Tibial nerve (tissue), 4 donors: Measurements from ENCODE around the gene CEP128. TPM values are rescaled to one million over a fixed set of nuclear protein-coding genes. Genes with fewer than 3 reads are reported as not detected.

Source experiments
- DNase-seq, 2 donors: peaks; one replicate each; pipeline ENCODE4 v3.0.0-alpha.2; 2019; ENCODE audit warnings: low spot score in 2 of 2
- H3K27ac ChIP-seq, 4 donors: fragments of 200-600 bp; sonication (generic) in 3 of 4; one replicate each; pipeline ENCODE4 v1.5.1; 2017 to 2019; ENCODE audit warnings: mild to moderate bottlenecking in 1 of 4
- H3K27me3 ChIP-seq, 2 donors: fragments of 200-600 bp; sonication (generic) in 1 of 2; one replicate each; pipeline versions ENCODE4 v1.5.1 to v1.6.0; 2017 to 2019
- H3K36me3 ChIP-seq, 3 donors: fragments of 200-600 bp; sonication (generic); one replicate each; pipeline ENCODE4 v1.5.1; 2018 to 2019
- H3K4me1 ChIP-seq, 4 donors: fragments of 200-600 bp; sonication (generic) in 3 of 4; one replicate each; pipeline ENCODE4 v1.5.1; 2017 to 2019
- H3K4me3 ChIP-seq, 4 donors: fragments of 200-600 bp; sonication (generic) in 3 of 4; one replicate each; pipeline ENCODE4 v1.5.1; 2017 to 2019; ENCODE audit warnings: mild to moderate bottlenecking in 1 of 4, moderate library complexity in 1 of 4
- H3K9me3 ChIP-seq, 4 donors: fragments of 200-600 bp; sonication (generic) in 3 of 4; one replicate each; pipeline ENCODE4 v1.5.1; 2017 to 2019
- CTCF ChIP-seq, 5 experiments: fragments of 200-600 bp in 3 of 5; fragments of 450-650 bp in 2 of 5; sonication (generic) in 3 of 5; IDR thresholded peaks; one replicate each; pipeline ENCODE4 v1.5.1; 2016 to 2019; ENCODE audit warnings: antibody characterized with exemption in 5 of 5, mild to moderate bottlenecking in 3 of 5, moderate library complexity in 2 of 5
- EP300 ChIP-seq, 2 donors: sonication (generic); formaldehyde crosslinking; IDR thresholded peaks; one replicate each; pipeline ENCODE4 v1.6.1; 2017; ENCODE audit warnings: antibody characterized with exemption in 2 of 2, mild to moderate bottlenecking in 1 of 2
- POLR2A ChIP-seq, 2 donors: fragments of 450-650 bp; IDR thresholded peaks; one replicate each; pipeline ENCODE4 v1.6.1; 2017; ENCODE audit warnings: antibody characterized with exemption in 2 of 2, mild to moderate bottlenecking in 2 of 2, moderate library complexity in 2 of 2
- WGBS, 2 donors: methylation state at CpG; one replicate each; pipeline ENCODE4 v1.1.5; 2018; 5-methylcytosine and 5-hydroxymethylcytosine counted together
- total RNA-seq, 4 donors: library from RNA; depleted of rRNA; stranded (reverse); fragments of >200 nt; gene quantifications; one replicate each; pipeline ENCODE4 v1.1.0, GENCODE V29; 2016

The CEP128 gene
- total RNA-seq, 4 donors from 2014 or later, result 7.3 to 13.9 (median 12.5) TPM

- Histone ChIP-seq H3K36me3 (no peaks in the 10 kb centered on the region), H3K27ac (no peak overlapping the region), H3K9me3 (peaks cover 0 to 14% (median 0%) of the 10 kb centered on the region in 4 donors), H3K4me1 (no peaks in the 10 kb centered on the region), H3K4me3 (no peak overlapping the region), H3K27me3 (no peaks in the 10 kb centered on the region)
- TF ChIP-seq EP300 (IDR thresholded peaks at IDR 0.05), result no peak
- TF ChIP-seq CTCF (IDR thresholded peaks at IDR 0.05), result no peak
- no peak for TF ChIP-seq POLR2A (IDR thresholded peaks at IDR 0.05)
- WGBS, 2 donors, result 76 to 95% methylated on average over 2 of the region's 2 CpGs
- DNase-seq, result no peak
These were observed 397.2 kb downstream of the CEP128 start for GRCh38 chr14:80544366-80544765.

- Histone ChIP-seq H3K9me3 (peaks cover 0 to 14% (median 0%) of the 10 kb centered on the region in 4 donors), H3K27ac (no peak overlapping the region), H3K36me3 (no peaks in the 10 kb centered on the region), H3K4me1 (no peaks in the 10 kb centered on the region), H3K27me3 (no peaks in the 10 kb centered on the region), H3K4me3 (no peak overlapping the region)
- TF ChIP-seq POLR2A (IDR thresholded peaks at IDR 0.05) (no peak), CTCF (IDR thresholded peaks at IDR 0.05) (no peak), EP300 (IDR thresholded peaks at IDR 0.05) (no peak)
- DNase-seq, result no peak
- WGBS, 2 donors, result 87 to 93% methylated on average over 2 of the region's 2 CpGs
These were observed 398.3 kb downstream of the CEP128 start for GRCh38 chr14:80543211-80543610.

- H3K4me1 ChIP-seq, result no peaks in the 10 kb centered on the region
- peaks cover 0 to 14% (median 0%) of the 10 kb centered on the region in 4 donors for H3K9me3 ChIP-seq
- no peaks in the 10 kb centered on the region for H3K27me3 ChIP-seq
- no peak overlapping the region for H3K27ac ChIP-seq
- DNase-seq, result no peak
- H3K4me3 ChIP-seq, result no peak overlapping the region
- TF ChIP-seq EP300 (IDR thresholded peaks at IDR 0.05) (no peak), CTCF (IDR thresholded peaks at IDR 0.05) (no peak), POLR2A (IDR thresholded peaks at IDR 0.05) (no peak)
- no peaks in the 10 kb centered on the region for H3K36me3 ChIP-seq
- WGBS, 2 donors, result 88 to 92% methylated on average over 7 of the region's 7 CpGs
These were observed 402.7 kb downstream of the CEP128 start for GRCh38 chr14:80538633-80539375.

GRCh38 chr14:80537626-80538025, 403.9 kb downstream of the CEP128 start:
- 82 to 87% methylated on average over 5 of the region's 5 CpGs for WGBS, 2 donors
- H3K4me3 ChIP-seq, result no peak overlapping the region
- no peaks in the 10 kb centered on the region for H3K36me3 ChIP-seq
- H3K4me1 ChIP-seq, result no peaks in the 10 kb centered on the region
- no peaks in the 10 kb centered on the region for H3K27me3 ChIP-seq
- no peak overlapping the region for H3K27ac ChIP-seq
- no peak for DNase-seq
- TF ChIP-seq EP300 (IDR thresholded peaks at IDR 0.05) (no peak), CTCF (IDR thresholded peaks at IDR 0.05) (no peak), POLR2A (IDR thresholded peaks at IDR 0.05) (no peak)
- H3K9me3 ChIP-seq, result peaks cover 0 to 14% (median 0%) of the 10 kb centered on the region in 4 donors

- Histone ChIP-seq H3K27me3 (no peaks in the 10 kb centered on the region), H3K36me3 (no peaks in the 10 kb centered on the region), H3K4me3 (no peak overlapping the region), H3K4me1 (no peaks in the 10 kb centered on the region), H3K9me3 (peaks cover 0 to 14% (median 0%) of the 10 kb centered on the region in 4 donors), H3K27ac (no peak overlapping the region)
- DNase-seq, result no peak
- TF ChIP-seq CTCF (IDR thresholded peaks at IDR 0.05) (no peak), EP300 (IDR thresholded peaks at IDR 0.05) (no peak), POLR2A (IDR thresholded peaks at IDR 0.05) (no peak)
- 71 to 72% methylated on average over 4 of the region's 4 CpGs for WGBS, 2 donors
These were observed 405.1 kb downstream of the CEP128 start for GRCh38 chr14:80536456-80536855.
